ENCODE measurements around the gene PLEKHM3.
"Not testable (repeated sequence)": the region's sequence is repeated elsewhere in the genome, so short reads cannot be mapped to it uniquely, and the experiment has no call there.

PLEKHM3 gene

GRCh38 chr2:208037564-208038487 lies 12.5 kb upstream of the PLEKHM3 start:
- no peak for DNase-seq (ENCODE audit: low read depth in 2 of 2)

- no peak for DNase-seq (ENCODE audit: low read depth in 2 of 2)
Observed at GRCh38 chr2:208036357-208036756, 11.0 kb upstream of the PLEKHM3 start.

GRCh38 chr2:208034503-208035140 lies 9.3 kb upstream of the PLEKHM3 start:
- DNase-seq (ENCODE audit: low read depth in 2 of 2) = no peak

GRCh38 chr2:208033701-208034502 lies 8.6 kb upstream of the PLEKHM3 start:
- DNase-seq (ENCODE audit: low read depth in 2 of 2) = no peak

GRCh38 chr2:208031608-208032019 lies 6.3 kb upstream of the PLEKHM3 start:
- no peak for DNase-seq (ENCODE audit: low read depth in 2 of 2)

GRCh38 chr2:208025814-208026184 lies 472 bp upstream of the PLEKHM3 start:
- DNase-seq (ENCODE audit: low read depth in 2 of 2) = peak in 1 of 2 donors; percentile 2

GRCh38 chr2:208024091-208024490 lies 1.2 kb downstream of the PLEKHM3 start:
- no peak for DNase-seq (ENCODE audit: low read depth in 2 of 2)

- no peak for DNase-seq (ENCODE audit: low read depth in 2 of 2)
Observed at GRCh38 chr2:208020253-208020652, 5.1 kb downstream of the PLEKHM3 start.

GRCh38 chr2:208018124-208018712 lies 7.1 kb downstream of the PLEKHM3 start:
- DNase-seq (ENCODE audit: low read depth in 2 of 2) = not testable (repeated sequence)

- DNase-seq (ENCODE audit: low read depth in 2 of 2) = no peak
Observed at GRCh38 chr2:208017721-208018120, 7.6 kb downstream of the PLEKHM3 start.

GRCh38 chr2:208015475-208015874 lies 9.9 kb downstream of the PLEKHM3 start:
- no peak for DNase-seq (ENCODE audit: low read depth in 2 of 2)

- DNase-seq (ENCODE audit: low read depth in 2 of 2) = no peak
Observed at GRCh38 chr2:208013285-208014178, 11.8 kb downstream of the PLEKHM3 start.

GRCh38 chr2:208012449-208012848 lies 12.9 kb downstream of the PLEKHM3 start:
- no peak for DNase-seq (ENCODE audit: low read depth in 2 of 2)

- DNase-seq (ENCODE audit: low read depth in 2 of 2) = no peak
Observed at GRCh38 chr2:208010506-208010905, 14.8 kb downstream of the PLEKHM3 start.

GRCh38 chr2:208006833-208007232 lies 18.5 kb downstream of the PLEKHM3 start:
- no peak for DNase-seq (ENCODE audit: low read depth in 2 of 2)

GRCh38 chr2:208006337-208006736 lies 19.0 kb downstream of the PLEKHM3 start:
- DNase-seq (ENCODE audit: low read depth in 2 of 2) = no peak

GRCh38 chr2:208001924-208002323 lies 23.4 kb downstream of the PLEKHM3 start:
- DNase-seq (ENCODE audit: low read depth in 2 of 2) = no peak

GRCh38 chr2:208000701-208001395 lies 24.5 kb downstream of the PLEKHM3 start:
- DNase-seq (ENCODE audit: low read depth in 2 of 2) = no peak

GRCh38 chr2:207996848-207997247 lies 28.5 kb downstream of the PLEKHM3 start:
- no peak for DNase-seq (ENCODE audit: low read depth in 2 of 2)

- no peak for DNase-seq (ENCODE audit: low read depth in 2 of 2)
Observed at GRCh38 chr2:207995887-207996286, 29.4 kb downstream of the PLEKHM3 start.

Measured in stimulated activated CD4-positive, alpha-beta T cell treated with anti-CD3 and anti-CD28 coated beads, Interleukin-1b, Interleukin-23, amount 100 ng/mL, for 4 hours (primary cell).